A673 (cell line): ENCODE measurements around the gene TMEM100. TPM values are rescaled to one million over a fixed set of nuclear protein-coding genes. Genes with fewer than 3 reads are reported as not detected.

Experiments
- BruUV-seq: library from RNA; stranded (reverse); fragments of 400-500 nt; replicated peaks from 2 replicates; lab custom pipeline; 2021; lab: Mats Ljungman, UMichigan
- CTCF ChIA-PET: fragments of 300-600 bp; sonication (Branson Sonifier 250); formaldehyde crosslinking; loops from one replicate; lab custom pipeline; 2022; ENCODE audit warnings: antibody characterized with exemption; lab: Charles Lee
- POLR2A ChIA-PET: fragments of 300-600 bp; sonication (Branson Sonifier 250); formaldehyde crosslinking; loops from one replicate; lab custom pipeline; 2022; ENCODE audit warnings: antibody characterized with exemption; ENCODE audit not compliant: low non-redundant PET; lab: Charles Lee
- DNase-seq: peaks from one replicate; pipeline ENCODE4 v3.0.0-alpha.2; 2015; ENCODE audit warnings: low spot score
- H3K27ac ChIP-seq: fragments of 200-600 bp; sonication (generic); 2 replicates; pipeline ENCODE4 v1.5.1; 2016; ENCODE audit warnings: mixed run types, low read depth, mild to moderate bottlenecking, mixed read lengths, antibody characterized with exemption, low read length; ENCODE audit not compliant: poor library complexity, severe bottlenecking
- H3K27me3 ChIP-seq: fragments of 200-600 bp; sonication (generic); replicated peaks from 2 replicates; pipeline ENCODE4 v1.6.1; 2017; ENCODE audit warnings: mixed run types, low read depth, mild to moderate bottlenecking, mixed read lengths, antibody characterized with exemption, low read length; ENCODE audit not compliant: insufficient read depth, poor library complexity
- H3K36me3 ChIP-seq: fragments of 200-600 bp; sonication (generic); 2 replicates; pipeline ENCODE4 v1.6.1; 2016; ENCODE audit warnings: mixed run types, mild to moderate bottlenecking, mixed read lengths, antibody characterized with exemption, low read length; ENCODE audit not compliant: insufficient read depth, poor library complexity, severe bottlenecking
- H3K4me1 ChIP-seq: fragments of 200-600 bp; sonication (generic); 2 replicates; pipeline ENCODE4 v1.6.1; 2017; ENCODE audit warnings: mixed run types, mild to moderate bottlenecking, mixed read lengths, antibody characterized with exemption, low read length; ENCODE audit not compliant: insufficient read depth, poor library complexity, severe bottlenecking
- H3K4me3 ChIP-seq: fragments of 200-600 bp; sonication (generic); 2 replicates; pipeline ENCODE4 v1.5.1; 2016; ENCODE audit warnings: low read depth, mixed run types, mild to moderate bottlenecking, mixed read lengths, low read length; ENCODE audit not compliant: poor library complexity, severe bottlenecking
- H3K9me3 ChIP-seq: fragments of 200-600 bp; sonication (generic); 2 replicates; pipeline ENCODE4 v1.6.1; 2016; ENCODE audit warnings: mixed run types, low read depth, mild to moderate bottlenecking, mixed read lengths, antibody characterized with exemption, low read length; ENCODE audit not compliant: poor library complexity, severe bottlenecking
- CTCF ChIP-seq: fragments of 300-800, 200-600 bp; sonication (generic); conservative IDR thresholded peaks from 2 replicates; pipeline ENCODE4 v1.5.1; 2017; ENCODE audit warnings: low read depth, mild to moderate bottlenecking, antibody characterized with exemption, low read length, moderate library complexity, mixed read lengths
- EZH2 ChIP-seq: fragments of 200-600 bp; sonication (generic); IDR thresholded peaks from 2 replicates; pipeline ENCODE4 v1.6.1; 2017; ENCODE audit warnings: borderline replicate concordance, low read depth, mild to moderate bottlenecking, mixed read lengths, antibody characterized with exemption, low read length; ENCODE audit not compliant: poor library complexity, severe bottlenecking
- intact Hi-C: fragments of 100-400 bp; cut with micrococcal nuclease; formaldehyde crosslinking; loops from one replicate; pipeline ENCODE4 v1.10.0; 2022; ENCODE audit not compliant: unreplicated experiment
- total RNA-seq: library from RNA; stranded (reverse); gene quantifications from 2 replicates; pipeline ENCODE4 v1.2.3, GENCODE V29; 2021

The TMEM100 gene
- total RNA-seq, 1 experiment from 2014 or later = 7.9 TPM

GRCh38 chr17:55737976-55738501 lies 15.4 kb upstream of the TMEM100 start:
- no peak for DNase-seq
- intact Hi-C loops = no loop called here
- TF ChIP-seq EZH2 = no peak
- TF ChIP-seq CTCF = no peak
- Histone ChIP-seq H3K4me3 (no peak overlapping the region), H3K4me1 (peaks cover 51% of the 10 kb centered on the region), H3K27ac (no peak overlapping the region), H3K9me3 (no peaks in the 10 kb centered on the region), H3K36me3 (no peaks in the 10 kb centered on the region), H3K27me3 (no peaks in the 10 kb centered on the region)
- ChIA-PET CTCF (interaction anchor here (0.7 kb wide), 1 partner anchor 78 kb away, joined by 3 read pairs; no protein-coding TSS in a partner anchor), POLR2A (no interaction called here)
- no TSS peak for BruUV-seq

- CTCF ChIA-PET = interaction anchor here (0.6 to 1.0 kb wide), 3 partner anchors 11 to 1397 kb away, joined by 3 read pairs; partner anchors contain the start of gene PCTP
- Histone ChIP-seq H3K27me3 (no peaks in the 10 kb centered on the region), H3K36me3 (no peaks in the 10 kb centered on the region), H3K27ac (no peak overlapping the region), H3K4me1 (peaks cover 72% of the 10 kb centered on the region), H3K9me3 (no peaks in the 10 kb centered on the region), H3K4me3 (no peak overlapping the region)
- TF ChIP-seq CTCF (peak; percentile 87), EZH2 (no peak)
- DNase-seq = peak; percentile 77
- no TSS peak for BruUV-seq
- intact Hi-C loops = no loop called here
- POLR2A ChIA-PET = no interaction called here
Measured at GRCh38 chr17:55735731-55736405, 13.2 kb upstream of the TMEM100 start.

GRCh38 chr17:55734128-55734781 lies 11.6 kb upstream of the TMEM100 start:
- DNase-seq = peak; percentile 70
- CTCF ChIA-PET = interaction anchor here (1.0 kb wide), 1 partner anchor 201 kb away, joined by 4 read pairs; no protein-coding TSS in a partner anchor

More at GRCh38 chr17:55734128-55734781, 11.6 kb upstream of the TMEM100 start:
- Histone ChIP-seq H3K27ac (peak overlapping the region; percentile 62), H3K36me3 (no peaks in the 10 kb centered on the region), H3K4me3 (no peak overlapping the region), H3K9me3 (no peaks in the 10 kb centered on the region), H3K4me1 (peaks cover 86% of the 10 kb centered on the region), H3K27me3 (no peaks in the 10 kb centered on the region)
- TF ChIP-seq EZH2 = no peak
- no peak for TF ChIP-seq CTCF
- POLR2A ChIA-PET = interaction anchor here (0.6 kb wide), 2 partner anchors 201 to 372 kb away, joined by 3 to 7 read pairs; no protein-coding TSS in a partner anchor
- intact Hi-C loops = no loop called here
- BruUV-seq = no TSS peak
